Left renal pelvis (tissue), 4 donors: Measurements from ENCODE around the gene METTL6. TPM values are rescaled to one million over a fixed set of nuclear protein-coding genes. Genes with fewer than 3 reads are reported as not detected.
"Not testable (repeated sequence)": the region's sequence is repeated elsewhere in the genome, so short reads cannot be mapped to it uniquely, and the experiment has no call there.

Experiments
- DNase-seq, 4 donors: peaks; one replicate each; pipeline ENCODE4 v3.0.0-alpha.2; 2013; ENCODE audit warnings: low read depth in 4 of 4, low spot score in 3 of 4
- polyA plus RNA-seq, 4 donors: library from polyadenylated mRNA; unstranded; fragments of 120-200 nt; gene quantifications; one replicate each; pipeline ENCODE4 v1.2.1, GENCODE V29; 2013; ENCODE audit not compliant: insufficient read length in 4 of 4

Gene METTL6
- polyA plus RNA-seq, 4 donors = 21.1 to 29.1 (median 27.3) TPM

GRCh38 chr3:15405448-15406050, 21.8 kb downstream of the METTL6 start:
- peak in 1 of 4 donors; percentile 24 for DNase-seq

- no peak for DNase-seq
These were observed 22.6 kb downstream of the METTL6 start for GRCh38 chr3:15404767-15405166.

- no peak for DNase-seq
These were observed 23.4 kb downstream of the METTL6 start for GRCh38 chr3:15403965-15404364.

- DNase-seq = no peak
These were observed 23.8 kb downstream of the METTL6 start for GRCh38 chr3:15403495-15403894.

- DNase-seq = no peak
These were observed 25.4 kb downstream of the METTL6 start for GRCh38 chr3:15401936-15402335.

GRCh38 chr3:15399970-15400369, 27.4 kb downstream of the METTL6 start:
- no peak for DNase-seq

- not testable (repeated sequence) for DNase-seq
These were observed 28.6 kb downstream of the METTL6 start for GRCh38 chr3:15398731-15399133.

GRCh38 chr3:15393252-15393651, 34.1 kb downstream of the METTL6 start:
- not testable (repeated sequence) for DNase-seq

GRCh38 chr3:15391007-15391406, 36.3 kb downstream of the METTL6 start:
- DNase-seq = no peak

GRCh38 chr3:15390460-15390859, 36.9 kb downstream of the METTL6 start:
- DNase-seq = no peak

GRCh38 chr3:15388335-15388734, 39.0 kb downstream of the METTL6 start:
- DNase-seq = not testable (repeated sequence)

GRCh38 chr3:15387735-15388134, 39.6 kb downstream of the METTL6 start:
- DNase-seq = no peak

GRCh38 chr3:15387171-15387581, 40.2 kb downstream of the METTL6 start:
- no peak for DNase-seq

- DNase-seq = not testable (repeated sequence)
These were observed 40.7 kb downstream of the METTL6 start for GRCh38 chr3:15386654-15386955.

GRCh38 chr3:15385901-15386653, 41.3 kb downstream of the METTL6 start:
- no peak for DNase-seq

GRCh38 chr3:15385238-15385695, 42.1 kb downstream of the METTL6 start:
- DNase-seq = not testable (repeated sequence)

GRCh38 chr3:15384510-15385237, 42.7 kb downstream of the METTL6 start:
- no peak for DNase-seq

- no peak for DNase-seq
These were observed 44.9 kb downstream of the METTL6 start for GRCh38 chr3:15382405-15382923.

- DNase-seq = no peak
These were observed 46.1 kb downstream of the METTL6 start for GRCh38 chr3:15380980-15381890.
